HG02798 (cell line): ENCODE results near the gene EID3.
"Not testable (repeated sequence)": the region's sequence is repeated elsewhere in the genome, so short reads cannot be mapped to it uniquely, and the experiment has no call there.

ENCODE experiments used
- ATAC-seq: cut with Tn5 transposase; IDR thresholded peaks from one replicate; pipeline ENCODE4 v1.9.1; 2021; ENCODE audit warnings: mild to moderate bottlenecking; ENCODE audit not compliant: unreplicated experiment, poor library complexity

Gene EID3

DNA sequence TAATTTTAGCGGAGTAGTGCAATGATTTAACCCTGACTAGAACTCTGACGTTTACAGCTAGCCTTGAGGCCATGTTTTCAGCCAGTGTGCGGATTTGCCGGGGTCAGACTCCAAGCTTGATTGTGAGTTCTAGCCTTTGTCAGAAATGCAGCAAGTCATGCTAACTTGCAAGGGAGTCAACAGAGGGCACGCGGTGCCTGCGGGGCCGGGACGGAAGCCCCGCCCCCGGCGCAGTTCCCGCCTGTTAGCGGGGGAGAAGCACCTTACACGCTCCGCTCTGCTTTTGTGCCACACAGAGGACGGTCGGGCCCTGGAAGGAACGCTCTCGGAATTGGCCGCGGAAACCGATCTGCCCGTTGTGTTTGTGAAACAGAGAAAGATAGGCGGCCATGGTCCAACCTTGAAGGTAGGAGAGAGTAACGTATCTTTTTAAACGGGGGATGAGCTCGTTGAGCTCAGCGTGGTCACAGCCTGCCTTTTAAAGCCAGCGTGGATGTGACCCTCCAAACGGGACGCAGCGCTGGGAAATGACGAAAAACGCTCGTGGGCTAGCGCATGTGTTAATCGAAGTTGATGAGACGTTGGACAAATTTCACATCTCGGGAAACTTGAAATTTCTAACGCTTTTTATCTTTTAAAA is 14.8 kb upstream of the EID3 start:
- peak; percentile 60 for ATAC-seq

DNA sequence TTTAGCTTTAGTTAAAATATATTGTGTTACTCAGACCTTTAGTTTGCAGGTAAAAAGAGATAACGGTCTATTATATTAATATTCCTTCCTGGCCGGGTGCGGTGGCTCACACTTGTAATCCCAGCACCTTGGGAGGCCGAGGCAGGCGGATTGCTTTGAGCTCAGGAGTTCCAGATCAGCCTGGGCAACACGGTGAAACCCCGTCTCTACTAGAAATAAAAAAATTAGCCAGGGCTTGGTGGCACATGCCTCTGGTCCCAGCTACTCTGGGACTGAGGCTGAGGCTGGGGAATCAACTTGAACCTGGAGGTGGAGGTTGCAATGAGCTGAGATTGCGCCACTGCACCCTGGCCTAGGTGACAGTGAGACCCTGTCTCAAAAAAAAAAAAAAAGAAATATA is 13.2 kb upstream of the EID3 start:
- no peak for ATAC-seq

- no peak for ATAC-seq
Observed at GRCh38 chr12:104290855-104291254, 12.7 kb upstream of the EID3 start.

- ATAC-seq, result no peak
Observed at GRCh38 chr12:104291867-104292524, 11.5 kb upstream of the EID3 start.

GRCh38 chr12:104292872-104293794 is 10.4 kb upstream of the EID3 start:
- no peak for ATAC-seq

GRCh38 chr12:104294158-104294859 is 9.2 kb upstream of the EID3 start:
- not testable (repeated sequence) for ATAC-seq

DNA sequence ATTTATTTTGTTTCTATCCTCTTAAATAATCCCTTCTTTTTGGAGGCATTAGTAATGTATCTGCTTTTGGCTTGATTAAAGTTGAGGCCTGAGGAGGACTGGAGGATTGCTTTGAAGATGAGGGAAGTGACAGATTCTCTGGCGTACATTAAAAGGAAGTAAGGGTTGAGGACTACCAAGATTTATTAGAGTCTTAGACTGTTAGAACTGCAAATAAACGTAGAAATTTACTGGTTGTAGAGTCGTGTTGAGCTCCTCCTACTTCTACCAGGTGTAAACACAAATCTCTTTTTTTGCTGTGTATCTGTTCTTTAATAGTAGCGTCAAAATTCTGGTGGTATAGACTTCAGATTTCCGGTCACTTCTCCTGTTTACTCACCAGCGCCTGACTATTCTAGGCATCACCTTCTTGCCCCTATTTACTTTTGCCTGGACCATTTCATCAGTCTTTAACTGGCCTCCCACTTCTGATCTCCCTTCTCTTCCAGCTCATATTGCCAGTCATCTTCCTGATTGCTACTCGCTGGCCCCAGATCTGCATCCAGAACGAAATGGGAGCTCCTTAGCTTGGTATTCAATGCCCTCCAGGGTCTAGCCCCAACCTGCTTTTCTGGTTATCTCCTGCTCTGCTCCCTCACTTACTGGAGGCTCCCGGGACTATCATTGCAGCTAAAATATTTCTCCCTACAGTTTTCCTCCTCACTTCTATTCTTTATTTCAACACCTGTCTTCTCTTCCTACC is 8.4 kb upstream of the EID3 start:
- ATAC-seq, result no peak

GRCh38 chr12:104295954-104296353 is 7.6 kb upstream of the EID3 start:
- ATAC-seq, result no peak

- no peak for ATAC-seq
Observed at GRCh38 chr12:104296718-104297117, 6.8 kb upstream of the EID3 start.

DNA sequence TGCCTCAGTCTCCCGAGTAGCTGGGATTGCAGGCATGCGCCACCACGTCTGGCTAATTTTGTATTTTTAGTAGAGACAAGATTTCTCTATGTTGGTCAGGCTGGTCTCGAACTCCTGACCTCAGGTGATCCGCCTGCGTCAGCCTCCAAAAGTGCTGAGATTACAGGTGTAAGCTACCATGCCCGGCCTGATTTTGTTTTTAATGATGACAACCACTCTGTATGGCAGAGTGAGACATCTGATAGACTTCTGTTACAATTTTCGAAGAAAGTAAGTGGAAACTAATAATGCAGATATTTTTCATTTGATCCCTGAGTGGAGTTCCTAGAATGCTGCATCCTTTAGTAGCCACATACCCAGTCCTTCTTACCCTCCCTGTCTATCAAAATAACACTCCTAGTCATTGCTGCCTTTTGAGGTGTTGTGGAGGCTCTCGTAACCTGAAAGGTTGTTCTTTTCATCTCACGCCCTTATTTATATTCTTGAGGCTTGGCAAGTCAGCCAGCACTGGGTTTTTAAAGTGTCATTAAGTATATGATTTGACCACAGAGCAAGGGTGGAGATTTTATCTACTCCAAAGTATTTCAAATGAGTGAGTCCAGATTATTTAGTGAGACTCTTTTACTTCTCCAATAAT is 5.9 kb upstream of the EID3 start:
- no peak for ATAC-seq

DNA sequence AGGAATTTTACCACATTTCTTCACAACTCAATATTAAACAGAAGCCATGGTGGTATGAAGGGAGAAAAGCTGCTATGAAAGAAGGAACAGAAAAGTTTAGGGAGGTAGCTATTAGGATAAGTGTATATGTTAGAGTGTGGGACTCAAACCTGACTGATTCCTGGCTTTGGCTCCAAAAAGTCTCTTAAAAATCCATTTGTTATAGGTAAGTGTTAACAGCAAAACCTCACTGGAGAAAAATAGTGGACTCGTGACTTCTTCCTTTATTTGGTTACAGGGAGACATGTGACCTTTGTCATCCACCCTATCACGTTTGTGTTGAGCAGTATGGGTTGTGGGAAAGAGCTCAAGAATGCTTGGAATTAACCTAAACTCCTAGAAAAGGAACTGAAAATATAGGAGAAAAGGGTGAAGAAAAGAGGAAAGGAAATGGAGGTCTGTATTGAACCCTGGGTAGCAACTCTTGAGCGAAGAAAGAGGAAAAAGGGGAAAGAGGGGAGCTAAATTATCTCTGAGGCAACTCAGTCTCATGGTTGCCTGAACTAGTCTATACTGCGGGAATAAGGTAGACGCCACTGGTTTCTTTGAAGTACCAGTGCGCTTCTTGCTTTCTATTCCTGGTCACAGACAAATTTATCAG is 3.6 kb upstream of the EID3 start:
- no peak for ATAC-seq

GRCh38 chr12:104304261-104305009 is 896 bp downstream of the EID3 start:
- no peak for ATAC-seq

- ATAC-seq, result no peak
Observed at GRCh38 chr12:104305349-104305748, 1.8 kb downstream of the EID3 start.

DNA sequence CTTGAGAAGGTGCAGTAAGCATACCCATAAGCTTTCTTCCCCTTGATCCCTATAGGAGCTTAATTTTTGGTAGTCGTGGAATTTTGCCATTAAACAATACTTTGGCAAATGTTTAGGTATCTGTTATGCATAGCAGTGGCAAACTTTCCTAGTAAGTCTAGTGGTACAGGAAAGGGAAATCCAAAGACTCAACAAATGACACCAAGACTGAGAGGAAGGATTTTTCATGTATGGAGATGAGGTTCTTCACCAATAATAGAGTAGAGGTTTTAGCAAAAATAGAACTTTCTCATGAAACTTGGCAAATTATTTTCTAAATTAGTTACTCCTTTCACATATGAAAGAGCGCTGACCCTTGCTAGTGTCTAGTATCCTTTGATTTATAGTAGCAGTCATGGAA is 2.8 kb downstream of the EID3 start:
- no peak for ATAC-seq

GRCh38 chr12:104306943-104307654 is 3.6 kb downstream of the EID3 start:
- no peak for ATAC-seq

- ATAC-seq, result no peak
Observed at GRCh38 chr12:104307655-104308000, 4.1 kb downstream of the EID3 start.

DNA sequence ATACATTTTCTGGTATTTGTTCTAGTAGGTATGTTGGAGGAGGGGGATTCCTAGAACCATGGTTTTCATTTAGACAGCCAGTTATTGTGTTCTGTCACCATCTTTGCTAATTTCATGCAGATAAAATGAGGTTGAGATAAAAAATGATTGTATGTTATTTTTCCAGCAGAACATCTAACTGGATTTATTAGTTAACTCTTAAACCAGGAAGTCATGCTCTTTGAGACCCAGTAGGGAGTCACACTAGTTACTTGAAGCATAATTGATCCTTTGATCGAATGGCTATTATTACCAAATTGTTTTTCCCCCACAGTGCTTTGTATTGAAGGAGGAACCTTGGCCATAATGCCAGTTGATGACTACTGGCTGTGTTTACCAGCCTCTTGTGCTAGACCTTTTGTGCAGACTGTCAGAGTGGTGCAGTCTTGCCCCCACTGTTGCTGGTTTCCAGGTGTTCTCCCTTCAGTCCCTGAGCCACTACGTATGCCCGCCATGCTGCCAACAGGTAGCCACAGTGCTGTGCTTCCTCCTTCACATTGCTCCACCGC is 6.0 kb downstream of the EID3 start:
- no peak for ATAC-seq
